Nucleus accumbens (tissue), 56 donors: Measurements from ENCODE around the gene UTP4.

ENCODE experiments used
- DNase-seq, 56 donors: peaks; one replicate each; lab custom pipeline; 2025; lab: John Stamatoyannopoulos, UW

UTP4 gene

GRCh38 chr16:69132424-69133252, at the start of gene UTP4, which contains the start of gene CHTF8:
Gene UTP4 (plus strand): TSS chr16:69132649. CDS start chr16:69133460, 811 bp downstream.
Gene CHTF8 (minus strand): TSS chr16:69132588. CDS start chr16:69121458, 11,130 bp downstream.
- DNase-seq = peak in 55 of 56 donors; percentile 17 to 90 (median 76)

GRCh38 chr16:69083306-69083941, 49.0 kb upstream of the UTP4 start:
- DNase-seq = no peak

- no peak for DNase-seq
Measured at GRCh38 chr16:69084289-69084688, 48.2 kb upstream of the UTP4 start.

GRCh38 chr16:69085032-69085695, 47.3 kb upstream of the UTP4 start:
- no peak for DNase-seq

GRCh38 chr16:69087161-69087581, 45.3 kb upstream of the UTP4 start:
- DNase-seq = no peak

GRCh38 chr16:69088684-69089083, 43.8 kb upstream of the UTP4 start:
- DNase-seq = no peak

- DNase-seq = peak in 35 of 56 donors; percentile 9 to 80 (median 39)
Measured at GRCh38 chr16:69089091-69089910, 43.1 kb upstream of the UTP4 start.

- no peak for DNase-seq
Measured at GRCh38 chr16:69093974-69094373, 38.5 kb upstream of the UTP4 start.

- DNase-seq = no peak
Measured at GRCh38 chr16:69094501-69094900, 37.9 kb upstream of the UTP4 start.

GRCh38 chr16:69095193-69095592, 37.3 kb upstream of the UTP4 start:
- no peak for DNase-seq

- peak in 3 of 56 donors; percentile 8 to 24 (median 14) for DNase-seq
Measured at GRCh38 chr16:69100071-69100691, 32.3 kb upstream of the UTP4 start.

GRCh38 chr16:69105501-69106361, 26.7 kb upstream of the UTP4 start, which contains the start of gene HAS3:
Gene HAS3 (plus strand): TSS chr16:69105653. CDS start chr16:69109396, 3,743 bp downstream.
- DNase-seq = peak in 32 of 56 donors; percentile 3 to 68 (median 32)

GRCh38 chr16:69106491-69107315, 25.7 kb upstream of the UTP4 start:
- DNase-seq = peak in 1 of 56 donors; percentile 15

GRCh38 chr16:69107316-69107962, 25.0 kb upstream of the UTP4 start:
- DNase-seq = peak in 3 of 56 donors; percentile 14 to 36 (median 26)

- no peak for DNase-seq
Measured at GRCh38 chr16:69108064-69108904, 24.2 kb upstream of the UTP4 start.

GRCh38 chr16:69108905-69109252, 23.6 kb upstream of the UTP4 start:
- DNase-seq = no peak
